GM18508 (cell line): ENCODE results near the gene RYR1.
"Not testable (repeated sequence)": the region's sequence is repeated elsewhere in the genome, so short reads cannot be mapped to it uniquely, and the experiment has no call there.

ENCODE experiments used
- ATAC-seq: cut with Tn5 transposase; IDR thresholded peaks from one replicate; pipeline ENCODE4 v1.9.1; 2021; ENCODE audit warnings: moderate number of reproducible peaks; ENCODE audit not compliant: insufficient read depth, unreplicated experiment

RYR1 gene

DNA sequence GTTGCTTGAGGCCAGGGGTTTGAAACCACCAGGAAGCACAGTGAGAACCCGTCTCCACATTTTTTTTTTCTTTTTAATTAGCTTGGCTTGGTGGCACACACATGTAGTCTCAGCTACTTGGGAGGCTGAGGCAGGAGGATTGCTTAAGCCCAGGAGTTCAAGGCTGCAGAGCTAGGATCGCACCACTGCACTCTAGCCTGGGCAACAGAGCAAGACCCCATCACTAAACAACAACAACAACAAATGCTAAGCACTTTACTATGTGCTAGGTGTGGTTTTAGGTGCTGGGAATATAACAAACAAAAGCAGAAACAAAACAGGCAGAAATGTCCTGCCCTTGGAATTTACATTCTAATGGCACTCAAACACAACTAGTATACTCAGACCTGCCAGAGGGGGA is 51.3 kb downstream of the RYR1 start:
- ATAC-seq = no peak

DNA sequence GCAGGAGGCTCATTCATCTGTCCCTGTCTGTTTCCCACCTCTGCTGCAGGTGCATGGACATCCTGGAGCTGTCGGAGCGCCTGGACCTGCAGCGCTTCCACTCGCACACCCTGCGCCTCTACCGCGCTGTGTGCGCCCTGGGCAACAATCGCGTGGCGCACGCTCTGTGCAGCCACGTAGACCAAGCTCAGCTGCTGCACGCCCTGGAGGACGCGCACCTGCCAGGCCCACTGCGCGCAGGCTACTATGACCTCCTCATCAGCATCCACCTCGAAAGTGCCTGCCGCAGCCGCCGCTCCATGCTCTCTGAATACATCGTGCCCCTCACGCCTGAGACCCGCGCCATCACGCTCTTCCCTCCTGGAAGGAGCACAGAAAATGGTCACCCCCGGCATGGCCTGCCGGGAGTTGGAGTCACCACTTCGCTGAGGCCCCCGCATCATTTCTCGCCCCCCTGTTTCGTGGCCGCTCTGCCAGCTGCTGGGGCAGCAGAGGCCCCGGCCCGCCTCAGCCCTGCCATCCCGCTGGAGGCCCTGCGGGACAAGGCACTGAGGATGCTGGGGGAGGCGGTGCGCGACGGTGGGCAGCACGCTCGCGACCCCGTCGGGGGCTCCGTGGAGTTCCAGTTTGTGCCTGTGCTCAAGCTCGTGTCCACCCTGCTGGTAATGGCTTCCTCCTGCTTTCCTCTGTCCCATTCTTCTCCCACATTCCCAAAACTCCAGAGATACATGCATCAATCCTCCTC is 52.2 kb downstream of the RYR1 start:
- ATAC-seq = no peak

GRCh38 chr19:38486731-38487336 is 53.3 kb downstream of the RYR1 start:
- no peak for ATAC-seq

- ATAC-seq = no peak
These were observed 54.6 kb downstream of the RYR1 start for GRCh38 chr19:38488096-38488495.

DNA sequence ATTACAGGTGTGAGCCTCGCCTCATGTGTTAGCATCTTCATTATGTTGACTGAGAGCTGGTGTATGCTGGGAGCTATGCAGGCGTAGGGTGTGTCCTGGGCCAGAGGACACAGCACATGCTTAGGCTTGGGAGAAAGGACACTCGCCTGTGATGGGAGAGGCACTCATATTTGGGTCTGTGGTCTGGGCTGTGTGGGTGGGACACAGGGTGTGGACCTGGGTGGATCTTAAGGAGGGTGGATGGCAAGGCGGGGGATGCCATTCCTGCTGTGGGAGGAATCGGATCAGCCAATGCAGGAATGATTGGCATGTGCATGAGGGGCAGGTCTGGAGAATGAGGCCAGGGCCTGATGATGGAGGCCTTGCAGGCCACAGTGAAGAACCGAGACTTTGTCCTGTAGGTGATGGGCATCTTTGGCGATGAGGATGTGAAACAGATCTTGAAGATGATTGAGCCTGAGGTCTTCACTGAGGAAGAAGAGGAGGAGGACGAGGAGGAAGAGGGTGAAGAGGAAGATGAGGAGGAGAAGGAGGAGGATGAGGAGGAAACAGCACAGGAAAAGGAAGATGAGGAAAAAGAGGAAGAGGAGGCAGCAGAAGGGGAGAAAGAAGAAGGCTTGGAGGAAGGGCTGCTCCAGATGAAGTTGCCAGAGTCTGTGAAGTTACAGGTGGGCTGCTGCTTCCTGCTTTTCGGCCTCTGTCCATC is 55.4 kb downstream of the RYR1 start:
- ATAC-seq = no peak

DNA sequence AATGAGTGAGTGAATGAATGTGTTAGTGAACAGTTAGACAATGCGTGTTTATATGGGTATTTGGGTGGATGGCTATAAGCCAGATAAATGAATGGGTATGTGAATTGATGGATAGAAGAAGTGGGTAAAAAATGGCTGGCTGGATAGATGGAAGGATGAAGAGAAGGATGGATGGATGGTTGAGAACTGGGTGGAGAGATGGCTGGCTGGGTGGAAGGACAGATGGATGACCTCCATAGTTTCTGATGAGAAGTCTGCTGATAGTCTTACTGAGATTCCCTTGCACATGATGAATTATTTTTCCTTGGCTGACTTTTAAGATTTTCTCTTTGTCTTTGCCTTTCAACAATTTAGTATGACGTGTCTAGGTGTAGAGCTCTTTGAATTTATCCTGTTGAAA is 57.4 kb downstream of the RYR1 start:
- no peak for ATAC-seq

- no peak for ATAC-seq
These were observed 58.8 kb downstream of the RYR1 start for GRCh38 chr19:38492181-38492813.

- no peak for ATAC-seq
These were observed 60.9 kb downstream of the RYR1 start for GRCh38 chr19:38494379-38494778.

GRCh38 chr19:38495375-38495774 is 61.9 kb downstream of the RYR1 start:
- ATAC-seq = not testable (repeated sequence)

- no peak for ATAC-seq
These were observed 62.6 kb downstream of the RYR1 start for GRCh38 chr19:38496116-38496515.

DNA sequence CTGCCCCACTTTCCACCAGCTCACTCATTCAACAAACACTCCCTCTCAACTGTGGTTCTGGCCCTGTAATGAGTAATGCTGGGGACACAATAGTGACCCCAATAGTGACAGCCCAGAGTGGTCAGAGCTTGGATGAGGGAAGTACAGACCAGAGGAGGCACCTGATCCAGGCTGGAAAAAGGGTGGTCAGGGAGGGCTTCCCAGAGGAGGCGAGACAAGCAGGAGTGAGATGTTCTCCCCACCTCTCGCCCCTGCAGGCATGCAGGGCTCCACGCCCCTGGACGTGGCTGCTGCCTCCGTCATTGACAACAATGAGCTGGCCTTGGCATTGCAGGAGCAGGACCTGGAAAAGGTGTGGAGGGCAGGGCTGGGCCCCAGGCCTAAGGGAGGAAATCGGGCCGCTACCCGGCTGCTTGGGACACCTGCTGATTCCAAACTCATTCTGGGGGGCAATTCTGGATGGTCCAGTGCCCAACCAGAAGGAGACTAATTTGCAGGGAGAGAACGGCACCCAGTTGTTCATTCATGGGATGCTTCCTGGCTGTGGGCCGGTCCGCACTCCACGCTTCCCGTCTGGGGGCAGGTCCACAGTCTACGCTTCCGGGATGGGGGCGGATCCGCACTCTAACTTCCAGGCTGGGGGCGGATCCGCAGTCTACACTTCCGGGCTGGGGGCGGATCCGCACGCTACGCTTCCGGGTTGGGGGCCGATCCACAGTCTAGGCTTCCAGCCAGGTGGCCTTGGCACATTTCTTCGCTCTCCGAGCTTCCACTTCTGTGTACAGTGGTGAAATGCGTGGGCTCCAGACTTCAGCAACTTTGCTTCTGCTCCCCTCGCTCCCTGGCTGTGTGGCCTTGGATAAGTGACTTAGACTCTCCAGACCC is 63.4 kb downstream of the RYR1 start:
- ATAC-seq = no peak

DNA sequence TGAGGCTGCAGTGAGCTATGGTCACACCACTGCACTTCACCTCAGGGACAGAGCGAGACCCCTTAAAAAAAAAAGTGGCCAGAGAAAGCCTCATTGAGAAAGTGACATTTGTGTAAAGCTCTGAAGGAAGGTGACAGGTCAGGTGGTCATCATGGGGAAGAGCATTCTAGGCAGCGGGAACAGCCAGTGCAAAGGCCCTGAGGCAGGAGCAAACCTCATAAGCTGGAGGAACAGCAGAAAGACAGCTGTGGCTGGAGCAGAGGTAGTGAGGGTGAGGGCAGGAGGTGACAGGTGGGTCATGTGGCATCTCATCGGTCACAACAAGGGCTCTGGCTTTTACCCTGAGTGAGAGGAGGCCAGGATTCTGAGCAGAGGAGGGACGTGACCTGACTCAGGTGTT is 64.4 kb downstream of the RYR1 start:
- ATAC-seq = no peak

DNA sequence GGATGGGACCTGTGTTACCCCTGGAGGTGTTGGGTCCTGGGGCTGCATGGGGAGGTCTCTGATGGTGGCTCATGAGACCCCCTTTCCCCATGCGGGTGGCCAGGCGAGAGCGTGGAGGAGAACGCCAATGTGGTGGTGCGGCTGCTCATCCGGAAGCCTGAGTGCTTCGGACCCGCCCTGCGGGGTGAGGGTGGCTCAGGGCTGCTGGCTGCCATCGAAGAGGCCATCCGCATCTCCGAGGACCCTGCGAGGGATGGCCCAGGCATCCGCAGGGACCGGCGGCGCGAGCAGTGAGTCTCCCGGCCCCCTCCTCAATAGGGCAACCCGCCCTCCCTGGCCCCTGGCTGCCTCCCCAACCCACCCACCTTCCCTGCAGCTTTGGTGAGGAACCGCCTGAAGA is 66.0 kb downstream of the RYR1 start:
- no peak for ATAC-seq

DNA sequence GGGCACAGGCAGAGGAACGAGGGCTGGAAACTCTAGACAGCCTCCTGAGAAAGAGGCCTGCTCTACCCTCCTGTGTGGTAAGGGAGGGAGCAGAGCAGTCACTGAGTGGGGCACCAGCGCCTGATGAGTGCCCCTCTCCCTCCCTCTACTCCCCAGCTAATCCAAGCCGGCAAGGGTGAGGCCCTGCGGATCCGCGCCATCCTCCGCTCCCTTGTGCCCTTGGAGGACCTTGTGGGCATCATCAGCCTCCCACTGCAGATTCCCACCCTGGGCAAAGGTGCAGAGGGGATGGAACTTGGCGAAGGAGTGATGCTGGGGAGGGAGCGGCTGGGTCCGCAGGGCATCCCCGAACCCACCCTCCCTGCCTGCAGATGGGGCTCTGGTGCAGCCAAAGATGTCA is 67.0 kb downstream of the RYR1 start:
- no peak for ATAC-seq

DNA sequence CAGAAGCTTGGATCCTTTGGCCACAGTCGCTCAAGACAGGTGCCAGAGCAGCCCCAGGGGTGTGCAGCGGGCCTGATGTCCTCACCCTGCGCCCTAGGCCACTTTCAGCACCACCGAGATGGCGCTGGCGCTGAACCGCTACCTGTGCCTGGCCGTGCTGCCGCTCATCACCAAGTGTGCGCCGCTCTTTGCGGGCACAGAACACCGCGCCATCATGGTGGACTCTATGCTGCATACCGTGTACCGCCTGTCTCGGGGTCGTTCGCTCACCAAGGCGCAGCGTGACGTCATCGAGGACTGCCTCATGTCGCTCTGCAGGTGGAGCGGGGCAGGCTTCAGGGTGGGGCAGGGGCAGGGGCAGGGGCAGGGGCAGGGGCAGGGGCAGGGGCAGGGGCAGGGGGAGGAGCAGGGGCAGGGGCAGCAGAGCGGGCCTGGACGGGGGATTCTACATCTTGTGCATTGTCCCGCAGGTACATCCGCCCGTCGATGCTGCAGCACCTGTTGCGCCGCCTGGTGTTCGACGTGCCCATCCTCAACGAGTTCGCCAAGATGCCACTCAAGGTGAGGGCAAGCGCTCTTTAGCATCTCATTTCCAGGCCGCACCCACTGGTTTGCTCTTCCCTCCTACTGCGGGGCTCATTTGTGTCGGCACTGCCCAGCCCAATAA is 69.1 kb downstream of the RYR1 start:
- no peak for ATAC-seq

DNA sequence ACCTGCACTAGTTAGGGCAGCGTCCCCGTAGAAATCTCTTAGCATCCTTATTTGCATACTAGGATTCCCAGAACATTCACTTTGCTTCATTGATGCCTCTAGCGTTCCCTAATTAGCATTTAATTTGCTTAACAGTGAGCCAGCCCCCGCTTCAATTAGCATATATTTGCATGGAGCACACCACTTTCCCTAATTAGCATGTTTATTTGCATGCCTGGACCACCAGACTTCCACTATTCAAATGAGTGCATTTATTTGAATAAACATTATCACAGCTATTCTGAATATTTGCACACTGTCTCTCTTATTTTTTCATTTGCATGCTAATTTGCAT is 69.6 kb downstream of the RYR1 start:
- no peak for ATAC-seq

DNA sequence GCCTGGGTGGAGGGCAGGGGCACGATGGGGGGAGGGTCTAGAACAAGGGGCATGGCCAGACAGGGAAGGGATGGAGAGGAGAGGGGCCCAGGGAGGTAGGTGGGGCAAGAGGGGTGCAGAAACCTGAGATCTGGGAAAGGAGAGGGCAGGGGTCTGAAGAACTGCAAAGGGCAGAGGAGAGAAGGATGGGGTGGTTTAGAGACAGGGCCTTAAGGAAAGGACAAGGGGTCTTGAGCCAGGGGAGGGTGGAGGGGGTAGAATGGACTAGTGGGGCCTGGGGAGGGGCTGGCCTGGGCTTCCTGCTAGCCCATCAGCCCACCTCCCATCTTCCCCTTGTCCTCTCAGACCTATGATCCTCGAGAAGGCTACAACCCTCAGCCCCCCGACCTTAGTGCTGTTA is 72.5 kb downstream of the RYR1 start:
- ATAC-seq = no peak

GRCh38 chr19:38506375-38506722 is 72.9 kb downstream of the RYR1 start:
- no peak for ATAC-seq

DNA sequence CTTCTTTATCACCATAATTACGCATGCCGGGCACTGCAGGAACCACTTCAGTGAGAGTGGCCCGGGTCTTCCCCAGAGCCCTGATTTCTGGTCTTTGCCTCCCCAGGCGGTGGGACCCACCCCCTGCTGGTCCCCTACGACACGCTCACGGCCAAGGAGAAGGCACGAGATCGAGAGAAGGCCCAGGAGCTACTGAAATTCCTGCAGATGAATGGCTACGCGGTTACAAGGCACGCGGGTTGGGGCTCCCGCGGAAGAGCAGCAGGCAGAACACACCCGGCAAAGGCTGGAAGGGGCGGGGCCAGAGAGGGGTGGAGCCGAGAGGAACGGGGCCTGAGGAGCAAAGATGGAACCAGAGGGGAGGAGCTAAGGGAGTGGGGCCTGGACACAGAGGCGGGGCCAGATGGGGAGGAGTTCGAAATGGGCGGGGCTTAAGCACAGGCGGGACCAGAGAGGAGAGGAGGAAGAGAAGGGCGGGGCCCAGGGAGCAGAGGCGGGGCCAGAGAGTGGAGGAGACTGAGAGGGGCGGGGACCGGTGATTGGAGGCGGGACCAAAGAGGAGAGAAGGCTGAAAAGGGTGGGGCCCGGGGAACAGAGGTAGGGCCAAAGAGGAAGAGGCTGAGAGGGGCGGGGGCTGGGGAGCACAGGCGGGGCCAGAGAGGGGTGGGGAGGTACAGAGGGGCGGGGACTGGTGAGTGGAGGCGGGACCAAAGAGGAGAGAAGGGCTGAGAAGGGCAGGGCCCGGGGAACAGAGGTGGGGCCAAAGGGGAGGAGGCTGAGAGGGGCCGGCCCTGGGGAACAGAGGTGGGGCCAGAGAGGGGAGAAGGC is 73.4 kb downstream of the RYR1 start:
- no peak for ATAC-seq
